Mucosa of descending colon (tissue), 3 donors: ENCODE results near the gene CCNDBP1. TPM values are rescaled to one million over a fixed set of nuclear protein-coding genes. Genes with fewer than 3 reads are reported as not detected.

ENCODE experiments used
- ATAC-seq: fragments of 200-7000 bp; cut with Tn5 transposase; one replicate; pipeline ENCODE4 v1.9.1; 2020; ENCODE audit warnings: mild to moderate bottlenecking, moderate library complexity
- DNase-seq, 3 donors: peaks; one replicate each; pipeline ENCODE4 v3.0.0-alpha.2; 2020
- H3K36me3 ChIP-seq: fragments of 200-600 bp; one replicate; pipeline ENCODE4 v1.8.0; 2021; ENCODE audit warnings: low read depth, mild to moderate bottlenecking
- H3K4me1 ChIP-seq: fragments of 200-600 bp; one replicate; pipeline ENCODE4 v1.8.0; 2021; ENCODE audit warnings: low read depth, mild to moderate bottlenecking
- H3K4me3 ChIP-seq: fragments of 200-600 bp; one replicate; pipeline ENCODE4 v1.8.0; 2021; ENCODE audit warnings: mild to moderate bottlenecking
- H3K9me3 ChIP-seq: fragments of 200-600 bp; one replicate; pipeline ENCODE4 v1.8.0; 2021; ENCODE audit warnings: mild to moderate bottlenecking
- CTCF ChIP-seq: fragments of 200-600 bp; IDR thresholded peaks from one replicate; pipeline ENCODE4 v1.8.0; 2022; ENCODE audit warnings: antibody characterized with exemption, mild to moderate bottlenecking
- intact Hi-C, 2 donors: fragments of 100-400 bp; cut with DNase I in 1 of 2; cut with micrococcal nuclease in 1 of 2; formaldehyde crosslinking; loops; one replicate each; pipeline versions ENCODE4 v1.11.0 to v1.11.1; 2022; cut with DNase I, micrococcal nuclease
- total RNA-seq, 3 donors: library from RNA; stranded (reverse); fragmentation: NEBNext Ultra II Directional in 2 of 3; extraction: Animal tissue kit (Norgen Biotek cat#: 25700) in 2 of 3; gene quantifications; one replicate each; pipeline versions ENCODE4 v1.2.1 to v1.2.4, GENCODE V29; 2021 to 2023
- donor health status: DM: no; HTN: no; CAD: no; lungs with moderate emphysema.
- donor health status: DM: no; HTN: no; CAD: no.
- donor health status: DM: no; HTN: yes; CAD: no.

The CCNDBP1 gene
- total RNA-seq, 3 donors from 2014 or later = 45.5 to 75.2 (median 54.6) TPM

DNA sequence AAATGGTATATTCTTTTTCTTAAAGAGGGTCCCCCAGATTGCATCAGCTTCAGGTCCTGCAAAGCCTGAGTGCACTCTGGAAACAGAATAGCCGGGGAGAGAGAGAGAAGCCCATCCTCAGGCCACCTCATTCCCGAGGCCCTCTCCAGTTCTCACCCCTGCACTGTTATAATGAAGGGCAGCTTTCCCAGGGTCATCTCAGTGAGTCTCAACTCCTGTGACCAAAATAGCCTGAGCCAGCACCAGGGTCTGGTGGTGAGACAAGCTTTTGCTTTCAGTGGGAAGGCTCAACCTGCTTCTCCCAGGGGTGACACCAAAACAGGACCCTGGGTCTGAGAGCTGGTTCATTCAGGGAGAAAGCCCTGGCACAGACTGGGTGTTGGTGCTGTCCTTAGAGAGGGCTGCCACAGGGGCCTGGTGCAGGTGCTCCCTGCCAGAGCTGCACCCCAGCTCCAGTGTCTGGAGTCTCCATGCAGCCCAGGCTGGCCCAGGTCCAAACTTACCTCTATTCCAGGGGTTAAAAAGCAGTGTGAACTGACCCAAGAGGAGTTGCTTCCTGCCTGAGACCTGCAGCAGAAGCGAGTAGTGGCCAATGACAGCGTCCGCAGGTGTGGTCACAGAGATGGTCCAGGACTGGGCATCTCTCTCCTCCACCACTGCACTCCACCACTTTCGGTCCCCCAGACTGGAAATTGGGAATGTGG lies 29.5 kb downstream of the CCNDBP1 start:
- DNase-seq = no peak
- no peak for TF ChIP-seq CTCF
- Histone ChIP-seq H3K9me3 (no peaks in the 10 kb centered on the region), H3K4me3 (no peak overlapping the region), H3K4me1 (no peaks in the 10 kb centered on the region), H3K36me3 (no peaks in the 10 kb centered on the region)
- intact Hi-C loops = no loop called here
- ATAC-seq = no peak

GRCh38 chr15:43215961-43216360 lies 30.8 kb downstream of the CCNDBP1 start:
- Histone ChIP-seq H3K4me3 (no peak overlapping the region), H3K9me3 (no peaks in the 10 kb centered on the region), H3K4me1 (no peaks in the 10 kb centered on the region), H3K36me3 (no peaks in the 10 kb centered on the region)
- DNase-seq (no peak), ATAC-seq (no peak)
- intact Hi-C loops = no loop called here
- TF ChIP-seq CTCF = no peak

GRCh38 chr15:43218908-43219706 lies 33.9 kb downstream of the CCNDBP1 start:
- H3K36me3 ChIP-seq = no peaks in the 10 kb centered on the region
- no peak for ATAC-seq
- DNase-seq = no peak
- no peaks in the 10 kb centered on the region for H3K4me1 ChIP-seq
- H3K4me3 ChIP-seq = no peak overlapping the region
- H3K9me3 ChIP-seq = no peaks in the 10 kb centered on the region
- intact Hi-C loops = no loop called here
- no peak for TF ChIP-seq CTCF

- TF ChIP-seq CTCF = no peak
- no peak for ATAC-seq
- H3K36me3 ChIP-seq = no peaks in the 10 kb centered on the region
- no peak for DNase-seq
- H3K4me3 ChIP-seq = no peak overlapping the region
- intact Hi-C loops = no loop called here
- no peaks in the 10 kb centered on the region for H3K9me3 ChIP-seq
- no peaks in the 10 kb centered on the region for H3K4me1 ChIP-seq
These were observed 35.0 kb downstream of the CCNDBP1 start for GRCh38 chr15:43219929-43220928.

DNA sequence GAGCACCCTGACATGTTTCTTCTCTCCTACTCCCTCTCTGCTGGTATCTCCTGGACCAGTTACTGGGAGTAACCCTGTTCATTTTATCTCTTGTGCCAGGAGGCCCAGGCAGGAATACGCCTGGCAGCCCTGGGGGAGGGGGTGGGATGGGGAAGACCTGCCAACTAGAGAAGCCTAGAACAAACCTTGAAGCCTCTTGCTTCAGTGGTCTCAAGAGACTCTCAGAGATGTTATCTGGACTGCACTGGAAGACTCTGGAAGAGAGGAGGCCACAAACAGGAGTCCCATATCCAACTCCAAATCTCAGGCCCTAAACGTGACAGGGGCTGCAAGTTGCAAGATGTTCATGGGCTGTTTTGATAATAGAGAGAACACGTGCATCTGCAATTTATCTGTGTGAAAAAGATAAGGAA lies 35.8 kb downstream of the CCNDBP1 start, which contains the start of gene EPB42:
EPB42 (minus strand) TSS at position 28 of the 413 bp plus-strand sequence. CDS start 193 bp downstream, outside the sequence.
- H3K4me1 ChIP-seq = no peaks in the 10 kb centered on the region
- H3K9me3 ChIP-seq = no peaks in the 10 kb centered on the region
- ATAC-seq (no peak), DNase-seq (no peak)
- intact Hi-C loops = no loop called here
- no peaks in the 10 kb centered on the region for H3K36me3 ChIP-seq
- TF ChIP-seq CTCF = no peak
- H3K4me3 ChIP-seq = no peak within 1 kb of the TSS
